GM21447 (cell line): Measurements from ENCODE around the gene MYO7B.
A peak's percentile ranks its signal among the peaks of the same experiment; 100 is the strongest.

Experiments
- ATAC-seq: cut with Tn5 transposase; IDR thresholded peaks from one replicate; pipeline ENCODE4 v1.9.1; 2021; ENCODE audit not compliant: unreplicated experiment

MYO7B gene

GRCh38 chr2:127551221-127551930 is 15.9 kb downstream of the MYO7B start:
- ATAC-seq: no peak

GRCh38 chr2:127552336-127552735 is 16.9 kb downstream of the MYO7B start:
- no peak for ATAC-seq

- no peak for ATAC-seq
Measured at GRCh38 chr2:127552846-127553245, 17.4 kb downstream of the MYO7B start.

- no peak for ATAC-seq
Measured at GRCh38 chr2:127558911-127559310, 23.4 kb downstream of the MYO7B start.

- ATAC-seq: no peak
Measured at GRCh38 chr2:127559454-127559853, 24.0 kb downstream of the MYO7B start.

- ATAC-seq: no peak
Measured at GRCh38 chr2:127560201-127560930, 24.9 kb downstream of the MYO7B start.

GRCh38 chr2:127560931-127561280 is 25.4 kb downstream of the MYO7B start:
- ATAC-seq: no peak

- no peak for ATAC-seq
Measured at GRCh38 chr2:127561371-127561770, 25.9 kb downstream of the MYO7B start.

GRCh38 chr2:127562936-127563335 is 27.5 kb downstream of the MYO7B start:
- no peak for ATAC-seq

GRCh38 chr2:127563458-127564428 is 28.3 kb downstream of the MYO7B start:
- ATAC-seq: peak; percentile 96

- ATAC-seq: no peak
Measured at GRCh38 chr2:127564429-127565260, 29.2 kb downstream of the MYO7B start.

GRCh38 chr2:127565261-127566138 is 30.0 kb downstream of the MYO7B start:
- ATAC-seq: no peak

GRCh38 chr2:127566139-127566417 is 30.6 kb downstream of the MYO7B start:
- no peak for ATAC-seq

- ATAC-seq: no peak
Measured at GRCh38 chr2:127566576-127566975, 31.1 kb downstream of the MYO7B start.

GRCh38 chr2:127567351-127567854 is 31.9 kb downstream of the MYO7B start:
- no peak for ATAC-seq

- no peak for ATAC-seq
Measured at GRCh38 chr2:127568128-127568527, 32.6 kb downstream of the MYO7B start.

- no peak for ATAC-seq
Measured at GRCh38 chr2:127569666-127570065, 34.2 kb downstream of the MYO7B start.

GRCh38 chr2:127570282-127571250 is 35.1 kb downstream of the MYO7B start:
- ATAC-seq: no peak
